ENCODE data around the gene IP6K1. TPM values are rescaled to one million over a fixed set of nuclear protein-coding genes. Genes with fewer than 3 reads are reported as not detected.
A peak's percentile ranks its signal among the peaks of the same experiment; 100 is the strongest.
"Not testable (repeated sequence)": the region's sequence is repeated elsewhere in the genome, so short reads cannot be mapped to it uniquely, and the experiment has no call there.

The IP6K1 gene
- total RNA-seq, 1 donor from 2014 or later, result 37.5 TPM

- intact Hi-C loops (cut with DNase I), result no loop called here
- H3K4me1 ChIP-seq, result peaks cover 19% of the 10 kb centered on the region
- ATAC-seq (no peak), DNase-seq (no peak)
- H3K36me3 ChIP-seq, result no peaks in the 10 kb centered on the region
- H3K27me3 ChIP-seq (ENCODE audit: low read depth), result no peaks in the 10 kb centered on the region
- H3K9me3 ChIP-seq, result no peaks in the 10 kb centered on the region
- TF ChIP-seq, protein P1, sequence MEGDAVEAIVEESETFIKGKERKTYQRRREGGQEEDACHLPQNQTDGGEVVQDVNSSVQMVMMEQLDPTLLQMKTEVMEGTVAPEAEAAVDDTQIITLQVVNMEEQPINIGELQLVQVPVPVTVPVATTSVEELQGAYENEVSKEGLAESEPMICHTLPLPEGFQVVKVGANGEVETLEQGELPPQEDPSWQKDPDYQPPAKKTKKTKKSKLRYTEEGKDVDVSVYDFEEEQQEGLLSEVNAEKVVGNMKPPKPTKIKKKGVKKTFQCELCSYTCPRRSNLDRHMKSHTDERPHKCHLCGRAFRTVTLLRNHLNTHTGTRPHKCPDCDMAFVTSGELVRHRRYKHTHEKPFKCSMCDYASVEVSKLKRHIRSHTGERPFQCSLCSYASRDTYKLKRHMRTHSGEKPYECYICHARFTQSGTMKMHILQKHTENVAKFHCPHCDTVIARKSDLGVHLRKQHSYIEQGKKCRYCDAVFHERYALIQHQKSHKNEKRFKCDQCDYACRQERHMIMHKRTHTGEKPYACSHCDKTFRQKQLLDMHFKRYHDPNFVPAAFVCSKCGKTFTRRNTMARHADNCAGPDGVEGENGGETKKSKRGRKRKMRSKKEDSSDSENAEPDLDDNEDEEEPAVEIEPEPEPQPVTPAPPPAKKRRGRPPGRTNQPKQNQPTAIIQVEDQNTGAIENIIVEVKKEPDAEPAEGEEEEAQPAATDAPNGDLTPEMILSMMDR (IDR thresholded peaks at IDR 0.05), result no peak
- no peak overlapping the region for H3K4me3 ChIP-seq
- H3K27ac ChIP-seq, result no peak overlapping the region
Measured at GRCh38 chr3:49756036-49756435, 30.3 kb downstream of the IP6K1 start.

DNA sequence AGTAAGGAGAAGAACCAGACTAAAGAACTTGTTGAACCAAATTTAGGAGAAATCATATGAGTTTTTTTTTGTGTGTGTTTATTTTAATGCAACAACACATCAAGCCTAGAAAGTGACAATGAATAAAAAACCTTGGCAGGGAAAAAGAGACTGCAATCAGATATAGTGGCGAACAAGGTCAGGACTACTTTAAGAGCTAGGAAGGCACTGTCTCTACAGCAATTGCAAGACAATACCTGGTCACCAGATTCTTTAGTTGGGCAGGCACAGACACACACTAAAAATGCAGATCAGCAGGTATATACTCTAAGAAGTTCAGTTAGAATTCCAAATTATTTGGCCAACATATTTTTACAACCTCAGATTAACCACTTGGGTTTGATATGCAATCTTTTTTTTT lies 31.8 kb downstream of the IP6K1 start:
- Histone ChIP-seq H3K4me1 (peaks cover 25% of the 10 kb centered on the region), H3K27ac (no peak overlapping the region), H3K36me3 (peaks cover 7% of the 10 kb centered on the region), H3K4me3 (no peak overlapping the region), H3K27me3 (ENCODE audit: low read depth) (no peaks in the 10 kb centered on the region), H3K9me3 (no peaks in the 10 kb centered on the region)
- intact Hi-C loops (cut with DNase I), result no loop called here
- ATAC-seq (no peak), DNase-seq (no peak)
- TF ChIP-seq, protein P1 (IDR thresholded peaks at IDR 0.05), result no peak

- peaks cover 15% of the 10 kb centered on the region for H3K4me1 ChIP-seq
- TF ChIP-seq, protein P1 (IDR thresholded peaks at IDR 0.05), result no peak
- no peak overlapping the region for H3K27ac ChIP-seq
- no peak overlapping the region for H3K4me3 ChIP-seq
- DNase-seq, result no peak
- no peaks in the 10 kb centered on the region for H3K9me3 ChIP-seq
- ATAC-seq, result peak; percentile 49 to 62
- H3K36me3 ChIP-seq, result peaks cover 35% of the 10 kb centered on the region
- H3K27me3 ChIP-seq (ENCODE audit: low read depth), result no peaks in the 10 kb centered on the region
- intact Hi-C loops (cut with DNase I), result no loop called here
Measured at GRCh38 chr3:49751501-49751900, 34.8 kb downstream of the IP6K1 start.

- TF ChIP-seq, protein P1 (IDR thresholded peaks at IDR 0.05), result no peak
- Histone ChIP-seq H3K4me3 (no peak overlapping the region), H3K36me3 (peaks cover 38% of the 10 kb centered on the region), H3K4me1 (peaks cover 11% of the 10 kb centered on the region), H3K27ac (no peak overlapping the region), H3K9me3 (no peaks in the 10 kb centered on the region), H3K27me3 (ENCODE audit: low read depth) (no peaks in the 10 kb centered on the region)
- intact Hi-C loops (cut with DNase I), result no loop called here
- ATAC-seq, result no peak
- no peak for DNase-seq
Measured at GRCh38 chr3:49750056-49750455, 36.3 kb downstream of the IP6K1 start.

DNA sequence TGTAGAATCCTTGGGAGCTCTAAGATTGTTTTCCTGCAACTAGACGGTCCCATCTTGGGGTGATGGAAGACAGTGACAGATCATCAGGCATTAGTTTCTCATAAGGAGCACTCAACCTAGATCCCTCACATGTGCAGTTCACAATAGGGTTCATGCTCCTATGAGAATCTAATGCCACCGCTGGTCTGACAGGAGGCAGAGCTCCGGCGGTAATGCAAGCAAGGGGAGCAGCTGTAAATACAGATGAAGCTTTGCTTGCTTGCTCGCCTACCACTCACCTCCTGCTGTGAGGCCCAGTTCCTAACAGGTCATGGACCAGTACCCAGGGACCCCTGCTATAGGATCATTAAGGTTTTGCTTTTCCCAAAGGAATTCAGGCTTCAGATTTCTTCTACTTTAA lies 37.5 kb downstream of the IP6K1 start:
- H3K36me3 ChIP-seq, result peaks cover 41% of the 10 kb centered on the region
- H3K27me3 ChIP-seq (ENCODE audit: low read depth); intact Hi-C loops (cut with DNase I); H3K9me3 ChIP-seq; H3K27ac ChIP-seq; ATAC-seq; H3K4me3 ChIP-seq; DNase-seq: not testable (repeated sequence)
- peaks cover 11% of the 10 kb centered on the region for H3K4me1 ChIP-seq

- ATAC-seq, result no peak
- Histone ChIP-seq H3K36me3 (peaks cover 48% of the 10 kb centered on the region), H3K27ac (no peak overlapping the region), H3K27me3 (ENCODE audit: low read depth) (no peaks in the 10 kb centered on the region), H3K9me3 (no peaks in the 10 kb centered on the region), H3K4me3 (no peak overlapping the region), H3K4me1 (peaks cover 7% of the 10 kb centered on the region)
- TF ChIP-seq, protein P1 (IDR thresholded peaks at IDR 0.05), result no peak
- DNase-seq, result no peak
- intact Hi-C loops (cut with DNase I), result no loop called here
Measured at GRCh38 chr3:49747792-49748480, 38.4 kb downstream of the IP6K1 start.

Data from lower lobe of right lung (tissue), 2 donors.